Medulla oblongata (tissue), 1 donor: Measurements from ENCODE around the gene NKX1-1.
"Not testable (repeated sequence)": the region's sequence is repeated elsewhere in the genome, so short reads cannot be mapped to it uniquely, and the experiment has no call there.

ENCODE experiments used
- DNase-seq: peaks from one replicate; pipeline ENCODE4 v3.0.0-alpha.2; 2015; ENCODE audit errors: extremely low spot score

NKX1-1 gene

GRCh38 chr4:1406394-1406980 is at the start of gene NKX1-1:
TSS of gene NKX1-1 (minus strand) at chr4:1406442. CDS start at chr4:1406442, 0 bp downstream.
- no peak for DNase-seq

GRCh38 chr4:1453731-1454130 is 47.5 kb upstream of the NKX1-1 start:
- no peak for DNase-seq

- no peak for DNase-seq
These were observed 46.3 kb upstream of the NKX1-1 start for GRCh38 chr4:1452431-1453051.

GRCh38 chr4:1451752-1452122 is 45.5 kb upstream of the NKX1-1 start:
- DNase-seq: no peak

- no peak for DNase-seq
These were observed 45.0 kb upstream of the NKX1-1 start for GRCh38 chr4:1451106-1451751.

- no peak for DNase-seq
These were observed 43.8 kb upstream of the NKX1-1 start for GRCh38 chr4:1449833-1450741.

- DNase-seq: no peak
These were observed 43.2 kb upstream of the NKX1-1 start for GRCh38 chr4:1449475-1449832.

GRCh38 chr4:1448589-1449420 is 42.6 kb upstream of the NKX1-1 start:
- DNase-seq: no peak

- no peak for DNase-seq
These were observed 41.7 kb upstream of the NKX1-1 start for GRCh38 chr4:1447676-1448588.

GRCh38 chr4:1446502-1447386 is 40.5 kb upstream of the NKX1-1 start:
- no peak for DNase-seq

GRCh38 chr4:1445716-1446445 is 39.6 kb upstream of the NKX1-1 start:
- no peak for DNase-seq

- not testable (repeated sequence) for DNase-seq
These were observed 37.5 kb upstream of the NKX1-1 start for GRCh38 chr4:1443688-1444172.

GRCh38 chr4:1427010-1427409 is 20.8 kb upstream of the NKX1-1 start:
- no peak for DNase-seq

GRCh38 chr4:1421657-1422056 is 15.4 kb upstream of the NKX1-1 start:
- DNase-seq: no peak

GRCh38 chr4:1419708-1420107 is 13.5 kb upstream of the NKX1-1 start:
- DNase-seq: no peak

GRCh38 chr4:1418494-1419285 is 12.4 kb upstream of the NKX1-1 start:
- no peak for DNase-seq

- DNase-seq: no peak
These were observed 11.5 kb upstream of the NKX1-1 start for GRCh38 chr4:1417522-1418390.
